H1 (cell line): ENCODE measurements around the gene MATN4.

ENCODE experiments used
- CREB1 ChIP-seq: IDR thresholded peaks from 2 replicates; pipeline ENCODE4 v1.6.1; 2012; ENCODE audit warnings: inconsistent platforms
- CTCF ChIP-seq, 3 experiments: IDR thresholded peaks; 1 replicate in 2 of 3; 2 replicates in 1 of 3; pipeline versions ENCODE4 v1.5.1 to v1.6.1; 2011; ENCODE audit warnings: low read length in 3 of 3, mild to moderate bottlenecking in 3 of 3, inconsistent platforms in 2 of 3, low read depth in 1 of 3, moderate library complexity in 1 of 3; ENCODE audit not compliant: insufficient read depth in 1 of 3; ENCODE audit errors: control extremely low read depth in 1 of 3
- EP300 ChIP-seq, 2 experiments: IDR thresholded peaks; 1 replicate in 1 of 2; 2 replicates in 1 of 2; pipeline ENCODE4 v1.6.1; 2011 to 2012; ENCODE audit warnings: low read depth in 2 of 2, low read length in 2 of 2, mild to moderate bottlenecking in 2 of 2, borderline replicate concordance in 1 of 2, inconsistent platforms in 1 of 2, moderate library complexity in 1 of 2
- HDAC2 ChIP-seq, 2 experiments: fragments of 300-600 bp in 1 of 2; sonication (generic) in 1 of 2; IDR thresholded peaks; 2 replicates each; pipeline ENCODE4 v1.6.1; 2011 to 2012; ENCODE audit warnings: low read depth in 2 of 2, low read length in 2 of 2, mild to moderate bottlenecking in 2 of 2, moderate library complexity in 2 of 2, borderline replicate concordance in 1 of 2, inconsistent platforms in 1 of 2
- JUND ChIP-seq: IDR thresholded peaks from 2 replicates; pipeline ENCODE4 v1.6.1; 2011; ENCODE audit warnings: mild to moderate bottlenecking, improper control_type of control experiment, low read length
- NRF1 ChIP-seq: IDR thresholded peaks from 2 replicates; pipeline ENCODE4 v1.6.1; 2011; ENCODE audit warnings: mild to moderate bottlenecking, low read depth, low read length, improper control_type of control experiment
- RBBP5 ChIP-seq: IDR thresholded peaks from 2 replicates; pipeline ENCODE4 v1.7.1; 2012; ENCODE audit warnings: low read depth, mild to moderate bottlenecking, inconsistent platforms, low read length, moderate library complexity, borderline replicate concordance
- RFX5 ChIP-seq: IDR thresholded peaks from 2 replicates; pipeline ENCODE4 v1.6.1; 2011; ENCODE audit warnings: low read depth, low read length, improper control_type of control experiment, borderline replicate concordance
- RXRA ChIP-seq: IDR thresholded peaks from 2 replicates; pipeline ENCODE4 v1.6.1; 2011; ENCODE audit warnings: low read depth, mild to moderate bottlenecking, low read length, moderate library complexity; ENCODE audit not compliant: insufficient read depth
- SIN3A ChIP-seq, 2 experiments: IDR thresholded peaks in 1 of 2; conservative IDR thresholded peaks in 1 of 2; 2 replicates each; pipeline ENCODE4 v1.6.1; 2011 to 2012; ENCODE audit warnings: low read length in 2 of 2, improper control_type of control experiment in 1 of 2, low read depth in 1 of 2, mild to moderate bottlenecking in 1 of 2
- SIX5 ChIP-seq: IDR thresholded peaks from 2 replicates; pipeline ENCODE4 v1.6.1; 2011; ENCODE audit warnings: mild to moderate bottlenecking, low read depth, low read length
- ZNF274 ChIP-seq: IDR thresholded peaks from 2 replicates; pipeline ENCODE4 v1.7.0; 2012; ENCODE audit warnings: low read length, borderline replicate concordance; ENCODE audit errors: extremely low read depth

- TF ChIP-seq EP300 (IDR thresholded peaks at IDR 0.05; ENCODE audit: borderline replicate concordance in 1 of 2, low read depth in 2 of 2, low read length in 2 of 2) = no peak
- TF ChIP-seq RXRA = no peak
- no peak for TF ChIP-seq CTCF (IDR thresholded peaks at IDR 0.05; ENCODE audit: control extremely low read depth in 1 of 3, insufficient read depth in 1 of 3, low read depth in 1 of 3, low read length in 3 of 3)
- no peak for TF ChIP-seq RFX5
- TF ChIP-seq SIX5 = no peak
- TF ChIP-seq NRF1 = no peak
- TF ChIP-seq HDAC2 (IDR thresholded peaks at IDR 0.05; ENCODE audit: borderline replicate concordance in 1 of 2, low read depth in 2 of 2, low read length in 2 of 2) = no peak
- TF ChIP-seq JUND = no peak
- no peak for TF ChIP-seq CREB1
- no peak for TF ChIP-seq RBBP5
- no peak for TF ChIP-seq ZNF274
- no peak for TF ChIP-seq SIN3A (conservative IDR thresholded peaks at IDR 0.05 in 1 of 2, IDR thresholded peaks at IDR 0.05 in 1 of 2; ENCODE audit: low read depth in 1 of 2, low read length in 2 of 2)
These were observed 8.3 kb upstream of the MATN4 start for GRCh38 chr20:45316150-45317080.
